ENCODE data around the gene MIOX.
"Not testable (repeated sequence)": the region's sequence is repeated elsewhere in the genome, so short reads cannot be mapped to it uniquely, and the experiment has no call there.

MIOX gene

GRCh38 chr22:50516068-50516467 is 29.4 kb downstream of the MIOX start:
- no peak for DNase-seq (ENCODE audit: low read depth in 2 of 2)

GRCh38 chr22:50516891-50517290 is 30.2 kb downstream of the MIOX start:
- no peak for DNase-seq (ENCODE audit: low read depth in 2 of 2)

GRCh38 chr22:50517495-50518260 is 31.0 kb downstream of the MIOX start:
- DNase-seq (ENCODE audit: low read depth in 2 of 2), result no peak

- no peak for DNase-seq (ENCODE audit: low read depth in 2 of 2)
Observed at GRCh38 chr22:50518606-50519005, 31.9 kb downstream of the MIOX start.

- no peak for DNase-seq (ENCODE audit: low read depth in 2 of 2)
Observed at GRCh38 chr22:50519151-50519550, 32.5 kb downstream of the MIOX start.

GRCh38 chr22:50520184-50520583 is 33.5 kb downstream of the MIOX start:
- DNase-seq (ENCODE audit: low read depth in 2 of 2), result not testable (repeated sequence)

- no peak for DNase-seq (ENCODE audit: low read depth in 2 of 2)
Observed at GRCh38 chr22:50520826-50521453, 34.3 kb downstream of the MIOX start.

GRCh38 chr22:50521710-50522109 is 35.1 kb downstream of the MIOX start:
- DNase-seq (ENCODE audit: low read depth in 2 of 2), result no peak

GRCh38 chr22:50522208-50522805 is 35.6 kb downstream of the MIOX start:
- no peak for DNase-seq (ENCODE audit: low read depth in 2 of 2)

- DNase-seq (ENCODE audit: low read depth in 2 of 2), result no peak
Observed at GRCh38 chr22:50522806-50523438, 36.3 kb downstream of the MIOX start.

GRCh38 chr22:50523458-50523805 is 36.8 kb downstream of the MIOX start:
- no peak for DNase-seq (ENCODE audit: low read depth in 2 of 2)

- no peak for DNase-seq (ENCODE audit: low read depth in 2 of 2)
Observed at GRCh38 chr22:50523806-50524675, 37.4 kb downstream of the MIOX start.

- no peak for DNase-seq (ENCODE audit: low read depth in 2 of 2)
Observed at GRCh38 chr22:50524676-50525103, 38.0 kb downstream of the MIOX start.

- peak; percentile 92 to 97 for DNase-seq (ENCODE audit: low read depth in 2 of 2)
Observed at GRCh38 chr22:50525104-50525857, 38.6 kb downstream of the MIOX start, which contains the start of gene SCO2. Gene SCO2, minus strand, starts transcription at chr22:50525598. Its CDS starts 1,187 bp downstream, at chr22:50524411.

- no peak for DNase-seq (ENCODE audit: low read depth in 2 of 2)
Observed at GRCh38 chr22:50525858-50526107, 39.1 kb downstream of the MIOX start.

GRCh38 chr22:50526108-50526833 is 39.6 kb downstream of the MIOX start:
- no peak for DNase-seq (ENCODE audit: low read depth in 2 of 2)

GRCh38 chr22:50526834-50527801 is 40.5 kb downstream of the MIOX start:
- no peak for DNase-seq (ENCODE audit: low read depth in 2 of 2)

GRCh38 chr22:50527921-50528681 is 41.4 kb downstream of the MIOX start:
- no peak for DNase-seq (ENCODE audit: low read depth in 2 of 2)

Data from stimulated activated CD8-positive, alpha-beta memory T cell treated with anti-CD3 and anti-CD28 coated beads, Interleukin-7, amount 100 ng/mL, for 1 hour (primary cell).